Keratinocyte (primary cell): ENCODE data around the gene IHH. TPM values are rescaled to one million over a fixed set of nuclear protein-coding genes. Genes with fewer than 3 reads are reported as not detected.

ENCODE experiments used
- DNase-seq: peaks from one replicate; pipeline ENCODE4 v3.0.0-alpha.2; 2011; ENCODE audit warnings: low read depth, missing footprints, low spot score
- FAIRE-seq: peaks from 2 replicates; lab custom pipeline; 2011; peaks lifted over from hg19 to GRCh38; lab: Jason Lieb, UNC
- H2AFZ ChIP-seq: 2 replicates; pipeline ENCODE4 v1.6.0; 2012; ENCODE audit warnings: low read length, control low read depth, inconsistent platforms; ENCODE audit not compliant: control insufficient read depth
- H3K27ac ChIP-seq: 2 replicates; pipeline ENCODE4 v1.5.1; 2011; ENCODE audit warnings: low read length; ENCODE audit not compliant: control insufficient read depth, insufficient read depth
- H3K27me3 ChIP-seq: 3 replicates; pipeline ENCODE4 v1.6.0; 2011; ENCODE audit warnings: low read length; ENCODE audit not compliant: control insufficient read depth, insufficient read depth; ENCODE audit errors: extremely low read depth
- H3K36me3 ChIP-seq, 2 experiments: 2 replicates in 1 of 2; 3 replicates in 1 of 2; pipeline ENCODE4 v1.5.1; 2011; ENCODE audit warnings: low read length in 2 of 2, mild to moderate bottlenecking in 1 of 2; ENCODE audit not compliant: control insufficient read depth in 2 of 2, insufficient read depth in 2 of 2; ENCODE audit errors: extremely low read depth in 1 of 2
- H3K4me1 ChIP-seq: 3 replicates; pipeline ENCODE4 v1.5.1; 2011; ENCODE audit warnings: low read length; ENCODE audit not compliant: control insufficient read depth, insufficient read depth; ENCODE audit errors: extremely low read depth
- H3K4me2 ChIP-seq: 3 replicates; pipeline ENCODE4 v1.6.0; 2011; ENCODE audit warnings: low read depth, low read length; ENCODE audit not compliant: control insufficient read depth, insufficient read depth; ENCODE audit errors: extremely low read depth
- H3K4me3 ChIP-seq, 3 experiments: fragments of 200-600 bp in 1 of 3; sonication (generic) in 1 of 3; 2 replicates in 2 of 3; 3 replicates in 1 of 3; pipeline ENCODE4 v1.5.1; 2011 to 2016; ENCODE audit warnings: low read length in 3 of 3, mild to moderate bottlenecking in 3 of 3, control low read depth in 2 of 3, inconsistent platforms in 1 of 3, low read depth in 1 of 3, mixed read lengths in 1 of 3, mixed run types in 1 of 3, moderate library complexity in 1 of 3; ENCODE audit not compliant: control insufficient read depth in 2 of 3, insufficient read depth in 2 of 3; ENCODE audit errors: extremely low read depth in 1 of 3
- H3K79me2 ChIP-seq: 2 replicates; pipeline ENCODE4 v1.6.0; 2012; ENCODE audit warnings: low read length; ENCODE audit not compliant: control insufficient read depth, insufficient read depth
- H3K9ac ChIP-seq: 3 replicates; pipeline ENCODE4 v1.6.0; 2011; ENCODE audit warnings: low read length; ENCODE audit not compliant: control insufficient read depth, insufficient read depth; ENCODE audit errors: extremely low read depth
- H3K9me1 ChIP-seq: 3 replicates; pipeline ENCODE4 v1.6.0; 2011; ENCODE audit warnings: low read length; ENCODE audit not compliant: control insufficient read depth, insufficient read depth; ENCODE audit errors: extremely low read depth
- H3K9me3 ChIP-seq: 2 replicates; pipeline ENCODE4 v1.5.1; 2012; ENCODE audit warnings: low read depth, low read length; ENCODE audit not compliant: control insufficient read depth
- H4K20me1 ChIP-seq: 3 replicates; pipeline ENCODE4 v1.6.0; 2011; ENCODE audit warnings: low read length; ENCODE audit not compliant: control insufficient read depth, insufficient read depth; ENCODE audit errors: extremely low read depth
- EZH2 ChIP-seq: IDR thresholded peaks from one replicate; pipeline ENCODE4 v1.6.1; 2012; ENCODE audit warnings: inconsistent platforms, mild to moderate bottlenecking, low read length, moderate library complexity
- dilution Hi-C: fragments of 300-500 bp; cut with MboI; formaldehyde crosslinking; loops from one replicate; pipeline ENCODE4 v1.7.0; 2020; ENCODE audit warnings: low sequenced_read_pairs; ENCODE audit not compliant: extremely low pct_ligation_motif_present
- polyA plus RNA-seq, 5 experiments: library from polyadenylated mRNA; depleted of rRNA in 3 of 5; stranded (reverse) in 3 of 5; stranded (forward) in 1 of 5; unstranded in 1 of 5; fragments of >200 nt; gene quantifications; 1 replicate in 1 of 5; 2 replicates in 3 of 5; 3 replicates in 1 of 5; pipeline versions ENCODE4 v1.2.1 to v1.2.3, GENCODE V29; 2011 to 2012; ENCODE audit warnings: missing spikeins in 2 of 5, low read depth in 1 of 5, low replicate concordance in 1 of 5
- TF ChIP-seq, protein P1 (sequence below), 3 experiments: IDR thresholded peaks in 1 of 3; conservative IDR thresholded peaks in 1 of 3; optimal IDR thresholded peaks in 1 of 3; 2 replicates in 2 of 3; 3 replicates in 1 of 3; pipeline versions ENCODE3 to v1.5.1; 2011; ENCODE audit warnings: low read length in 3 of 3, mild to moderate bottlenecking in 3 of 3, moderate library complexity in 2 of 3, control low read depth in 1 of 3, inconsistent platforms in 1 of 3; ENCODE audit not compliant: insufficient read depth in 2 of 3; ENCODE audit errors: extremely low read depth in 1 of 3

The IHH gene
- polyA plus RNA-seq, 1 donor (not counting 4 experiments of a cell fraction or from before 2014, with no cell fraction given): not detected

DNA sequence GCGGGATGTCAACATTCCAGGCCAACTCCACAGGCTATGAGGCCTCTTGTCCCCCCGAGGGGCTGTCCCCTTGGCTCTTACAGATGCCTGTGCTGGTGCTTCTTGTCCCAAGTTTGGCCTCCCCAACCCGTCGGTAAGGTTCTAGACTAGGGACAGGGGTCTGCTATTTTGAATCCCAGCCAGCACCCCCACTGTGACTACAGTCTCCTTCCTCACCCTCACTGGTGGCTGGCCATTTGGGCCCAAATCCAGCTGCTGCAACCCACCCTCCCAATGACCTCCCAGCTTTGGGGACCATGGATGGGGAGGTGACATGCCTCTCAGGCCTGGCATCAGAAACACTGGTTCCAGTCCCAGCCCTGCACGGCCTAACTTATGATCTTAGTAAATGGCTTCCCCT, 38.1 kb downstream of the IHH start:
- Histone ChIP-seq H3K27me3 (peaks cover 29% of the 10 kb centered on the region), H2AFZ (no peak overlapping the region), H3K27ac (no peak overlapping the region), H3K9me1 (no peaks in the 10 kb centered on the region), H3K4me2 (no peak overlapping the region), H3K36me3 (no peaks in the 10 kb centered on the region), H4K20me1 (no peaks in the 10 kb centered on the region), H3K4me3 (no peak overlapping the region), H3K4me1 (no peaks in the 10 kb centered on the region), H3K9ac (no peak overlapping the region), H3K79me2 (no peaks in the 10 kb centered on the region), H3K9me3 (no peaks in the 10 kb centered on the region)
- no peak for DNase-seq
- no peak for FAIRE-seq
- TF ChIP-seq, protein P1, sequence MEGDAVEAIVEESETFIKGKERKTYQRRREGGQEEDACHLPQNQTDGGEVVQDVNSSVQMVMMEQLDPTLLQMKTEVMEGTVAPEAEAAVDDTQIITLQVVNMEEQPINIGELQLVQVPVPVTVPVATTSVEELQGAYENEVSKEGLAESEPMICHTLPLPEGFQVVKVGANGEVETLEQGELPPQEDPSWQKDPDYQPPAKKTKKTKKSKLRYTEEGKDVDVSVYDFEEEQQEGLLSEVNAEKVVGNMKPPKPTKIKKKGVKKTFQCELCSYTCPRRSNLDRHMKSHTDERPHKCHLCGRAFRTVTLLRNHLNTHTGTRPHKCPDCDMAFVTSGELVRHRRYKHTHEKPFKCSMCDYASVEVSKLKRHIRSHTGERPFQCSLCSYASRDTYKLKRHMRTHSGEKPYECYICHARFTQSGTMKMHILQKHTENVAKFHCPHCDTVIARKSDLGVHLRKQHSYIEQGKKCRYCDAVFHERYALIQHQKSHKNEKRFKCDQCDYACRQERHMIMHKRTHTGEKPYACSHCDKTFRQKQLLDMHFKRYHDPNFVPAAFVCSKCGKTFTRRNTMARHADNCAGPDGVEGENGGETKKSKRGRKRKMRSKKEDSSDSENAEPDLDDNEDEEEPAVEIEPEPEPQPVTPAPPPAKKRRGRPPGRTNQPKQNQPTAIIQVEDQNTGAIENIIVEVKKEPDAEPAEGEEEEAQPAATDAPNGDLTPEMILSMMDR (optimal IDR thresholded peaks at IDR 0.05 in 1 of 3, IDR thresholded peaks at IDR 0.05 in 1 of 3, conservative IDR thresholded peaks at IDR 0.05 in 1 of 3; ENCODE audit: extremely low read depth in 1 of 3, insufficient read depth in 2 of 3, low read length in 3 of 3): no peak
- TF ChIP-seq EZH2: no peak
- dilution Hi-C loops: no loop called here

DNA sequence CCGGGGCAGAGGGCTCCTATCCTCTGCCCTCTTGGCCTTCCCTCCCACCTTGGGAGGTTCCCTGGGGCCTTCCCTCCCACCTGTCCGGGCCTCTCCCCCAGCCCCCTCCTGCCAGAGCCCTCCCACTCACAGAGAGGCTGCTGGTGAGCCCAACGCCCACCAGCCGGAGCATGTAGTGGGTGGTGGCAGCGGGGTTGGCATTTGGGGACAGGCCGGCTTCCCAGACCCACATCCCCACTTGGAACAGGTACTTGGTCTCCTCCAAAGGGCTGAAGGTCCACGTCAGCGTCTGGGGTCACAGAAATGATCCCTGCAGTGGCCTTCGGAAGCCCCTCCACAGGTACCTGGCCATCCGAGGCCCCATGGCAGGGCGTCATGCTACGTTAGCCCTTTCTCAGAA, 38.7 kb downstream of the IHH start:
- TF ChIP-seq, protein P1 (optimal IDR thresholded peaks at IDR 0.05 in 1 of 3, IDR thresholded peaks at IDR 0.05 in 1 of 3, conservative IDR thresholded peaks at IDR 0.05 in 1 of 3; ENCODE audit: extremely low read depth in 1 of 3, insufficient read depth in 2 of 3, low read length in 3 of 3): no peak
- no peak for TF ChIP-seq EZH2
- dilution Hi-C loops: no loop called here
- no peak overlapping the region for H3K27ac ChIP-seq
- H3K9me1 ChIP-seq: no peaks in the 10 kb centered on the region
- DNase-seq (no peak), FAIRE-seq (no peak)
- no peak overlapping the region for H2AFZ ChIP-seq
- no peaks in the 10 kb centered on the region for H3K36me3 ChIP-seq
- H4K20me1 ChIP-seq: no peaks in the 10 kb centered on the region
- H3K79me2 ChIP-seq: no peaks in the 10 kb centered on the region
- no peaks in the 10 kb centered on the region for H3K9me3 ChIP-seq
- H3K4me3 ChIP-seq: no peak overlapping the region
- H3K27me3 ChIP-seq: peaks cover 29% of the 10 kb centered on the region
- no peak overlapping the region for H3K9ac ChIP-seq
- no peaks in the 10 kb centered on the region for H3K4me1 ChIP-seq
- no peak overlapping the region for H3K4me2 ChIP-seq
